NCI-H526 (cell line): Measurements from ENCODE around the gene PID1.

Experiments
- DNase-seq, 2 experiments: peaks; one replicate each; lab custom pipeline; 2025; lab: John Stamatoyannopoulos, UW

Gene PID1

DNA sequence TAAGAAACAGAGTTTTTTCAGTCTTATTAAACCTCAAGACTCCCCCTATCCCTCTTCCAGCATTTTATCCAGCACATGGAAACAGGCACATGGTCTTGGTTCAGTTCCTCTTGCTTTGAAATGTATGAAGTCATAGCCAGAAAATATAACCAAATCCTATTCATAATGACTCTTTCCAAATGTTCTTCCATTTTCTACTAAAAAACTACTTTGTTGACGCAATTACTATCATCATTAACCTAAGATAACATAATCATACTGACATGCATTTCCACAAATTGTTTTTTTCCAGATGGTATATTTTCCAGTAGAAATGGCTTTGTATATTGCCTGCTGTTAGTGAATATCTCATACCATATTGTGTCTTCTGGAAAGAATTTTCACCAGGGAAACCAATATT, 261.3 kb downstream of the PID1 start:
- no peak for DNase-seq

DNA sequence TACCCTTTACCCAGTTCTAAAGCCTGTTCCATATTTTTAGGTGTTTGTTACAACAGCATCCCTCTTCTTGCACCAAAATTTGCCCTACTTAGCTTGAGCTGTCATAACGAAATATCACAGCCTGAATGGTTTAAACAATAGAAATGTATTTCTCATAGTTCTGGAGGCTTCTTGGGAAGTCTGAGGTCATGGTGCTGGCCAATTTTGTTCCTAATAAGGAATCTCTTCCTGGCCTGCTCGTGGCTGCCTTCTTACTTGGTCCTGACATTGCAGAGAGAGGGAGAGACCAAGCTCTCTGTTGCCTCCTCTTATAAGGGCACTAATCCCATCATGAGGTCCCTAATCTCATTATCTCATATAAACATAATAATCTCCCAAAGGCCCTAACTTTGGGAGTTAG, 267.8 kb downstream of the PID1 start:
- no peak for DNase-seq

DNA sequence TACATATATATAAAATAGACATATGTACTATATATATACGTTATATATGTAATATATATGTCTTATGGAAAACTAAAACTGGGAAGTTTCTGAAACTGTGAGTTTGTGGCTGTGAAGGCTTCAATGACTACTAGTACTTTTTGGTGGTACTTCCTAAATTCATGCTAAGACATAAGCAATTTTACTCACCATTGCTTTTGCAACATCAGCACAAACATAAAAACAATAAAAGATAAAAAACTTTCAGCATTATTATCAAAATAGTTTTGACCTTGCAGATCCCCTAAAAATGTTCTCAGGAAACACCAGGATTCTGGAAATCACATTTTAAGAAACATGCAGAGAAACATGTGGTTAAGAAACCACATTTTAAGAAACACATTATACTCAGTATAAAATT, 269.9 kb downstream of the PID1 start:
- no peak for DNase-seq

DNA sequence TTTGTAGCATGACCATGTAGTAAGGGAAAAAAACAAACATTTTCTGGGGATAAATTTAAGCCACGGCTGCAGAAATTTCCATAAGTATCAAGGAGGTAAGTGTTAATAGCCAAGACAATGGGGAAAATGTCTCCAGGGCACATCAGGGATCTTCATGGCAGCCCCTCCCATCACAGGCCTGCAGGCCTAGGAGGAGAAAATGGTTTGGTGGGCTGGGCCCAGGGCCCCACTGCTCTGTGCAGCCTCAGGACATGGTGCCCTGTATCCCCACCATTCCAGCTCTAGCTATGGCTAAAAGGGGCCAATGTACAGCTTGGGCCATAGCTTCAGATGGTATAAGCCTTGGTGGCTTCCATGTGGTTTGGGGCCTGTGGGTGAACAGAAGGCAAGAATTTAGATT, 271.8 kb downstream of the PID1 start:
- no peak for DNase-seq

DNA sequence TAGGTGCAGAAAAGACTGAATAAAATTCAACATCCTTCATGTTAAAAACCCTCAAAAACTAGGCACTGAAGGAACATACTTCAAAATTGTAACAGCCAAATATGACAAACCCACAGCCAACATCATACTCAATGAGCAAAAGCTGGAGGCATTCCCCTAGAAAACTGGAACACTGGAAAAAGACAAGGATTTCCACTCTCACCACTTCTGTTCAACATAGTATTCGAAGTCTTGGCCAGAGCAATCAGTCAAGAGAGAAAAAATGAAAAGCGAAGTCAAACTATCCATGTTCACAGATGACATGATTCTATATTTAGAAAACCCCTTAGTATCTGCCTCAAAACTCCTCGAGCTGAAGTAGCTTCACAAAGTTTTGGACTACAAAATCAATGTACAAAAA, 282.3 kb downstream of the PID1 start:
- no peak for DNase-seq

DNA sequence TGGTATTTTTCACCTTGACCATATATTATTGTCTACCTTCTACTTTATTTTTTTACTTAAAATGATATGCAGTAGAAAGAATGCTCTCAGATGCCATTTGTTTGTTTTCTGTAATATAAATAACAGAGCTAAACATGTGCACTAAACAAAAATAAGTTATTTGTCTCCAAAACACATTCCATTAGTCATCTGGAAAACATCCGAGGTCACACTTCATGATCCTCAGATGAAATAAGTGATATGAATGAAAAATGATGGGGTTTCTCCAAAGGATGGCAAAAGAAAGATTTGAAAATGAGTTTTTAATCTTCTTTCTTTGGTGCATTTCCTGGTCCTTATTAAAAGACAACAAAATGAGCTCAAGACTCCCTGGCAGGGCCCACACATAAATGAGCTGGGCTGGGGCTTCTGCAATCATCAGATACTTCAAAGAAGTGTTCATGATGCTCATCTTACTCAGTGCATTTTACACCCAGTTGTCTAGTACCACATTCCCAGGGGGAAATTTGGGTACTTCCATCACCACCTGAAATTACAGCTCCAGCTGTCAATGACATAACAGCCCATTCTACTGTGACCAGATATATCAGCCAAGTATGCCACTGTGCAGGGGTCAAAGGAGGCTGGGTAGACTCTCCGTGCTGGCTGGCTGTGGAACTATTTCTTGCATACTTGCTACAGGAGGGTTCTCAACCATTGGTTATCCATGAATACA, 283.5 kb downstream of the PID1 start:
- no peak for DNase-seq

DNA sequence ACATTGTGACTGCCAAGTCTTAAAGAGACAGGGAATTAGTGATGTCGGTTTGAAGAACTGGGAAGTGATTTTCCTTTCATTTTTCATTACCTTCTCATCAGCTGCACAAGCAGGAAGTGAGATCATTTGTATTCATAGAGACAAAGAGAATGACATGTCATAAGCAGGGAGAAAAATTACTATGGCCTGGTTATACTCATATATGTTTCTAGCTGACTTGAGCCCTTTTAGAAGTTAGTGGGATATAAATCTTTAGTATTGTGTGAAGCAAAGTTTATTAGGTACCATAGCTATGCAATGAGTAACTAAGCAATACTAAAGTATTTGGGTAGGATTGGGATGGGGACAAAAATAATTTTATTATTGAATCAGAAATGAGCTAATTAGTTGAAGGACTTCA, 284.1 kb downstream of the PID1 start:
- DNase-seq: no peak

DNA sequence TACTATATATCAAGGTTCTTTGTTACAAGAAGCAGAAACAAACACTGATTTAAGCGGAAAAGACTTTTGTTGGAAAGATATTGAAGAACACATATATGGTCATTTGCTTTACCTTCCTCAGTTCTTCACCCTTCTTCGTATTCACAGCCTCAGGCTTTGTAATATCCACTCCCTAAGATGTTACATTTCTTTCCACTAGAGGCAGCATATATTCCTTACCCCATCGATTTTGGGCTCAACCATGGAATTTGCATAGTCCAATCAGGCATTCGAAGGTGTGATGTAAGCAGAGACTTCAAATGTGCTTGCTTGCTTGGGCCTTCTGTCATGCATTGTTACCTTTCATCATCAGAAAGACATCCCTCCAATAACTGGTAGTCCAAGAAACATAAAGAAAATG, 287.4 kb downstream of the PID1 start:
- DNase-seq: peak in 1 of 2 experiments; percentile 3

DNA sequence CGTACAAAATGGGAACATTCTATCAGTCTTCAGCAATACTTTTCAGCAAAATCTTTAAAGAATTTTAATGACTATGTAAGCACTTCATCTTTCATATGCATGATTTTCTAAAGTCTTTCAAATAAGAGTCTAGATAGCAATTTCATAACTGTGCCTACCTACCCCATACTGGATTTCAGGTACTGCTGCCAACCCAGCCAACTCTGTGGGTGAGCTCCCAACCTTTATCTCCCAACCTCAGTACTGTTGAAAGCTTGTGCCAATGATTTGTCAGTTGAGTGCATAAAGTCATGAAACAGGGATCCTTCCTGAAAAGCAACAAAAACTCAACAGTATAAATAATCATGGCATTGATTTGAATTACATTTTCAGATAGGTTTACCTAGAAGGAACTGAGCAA, 296.9 kb downstream of the PID1 start:
- DNase-seq: no peak
